VCaP (cell line): ENCODE data around the gene ITGA3.

ENCODE experiments used
- H3K27ac ChIP-seq: fragments of 450-650 bp; 2 replicates; pipeline ENCODE4 v1.5.1; 2017
- TF ChIP-seq, protein P1 (sequence below): fragments of 450-650 bp; conservative IDR thresholded peaks from 2 replicates; pipeline ENCODE4 v1.5.1; 2017; ENCODE audit warnings: mild to moderate bottlenecking, moderate library complexity

ITGA3 gene

DNA sequence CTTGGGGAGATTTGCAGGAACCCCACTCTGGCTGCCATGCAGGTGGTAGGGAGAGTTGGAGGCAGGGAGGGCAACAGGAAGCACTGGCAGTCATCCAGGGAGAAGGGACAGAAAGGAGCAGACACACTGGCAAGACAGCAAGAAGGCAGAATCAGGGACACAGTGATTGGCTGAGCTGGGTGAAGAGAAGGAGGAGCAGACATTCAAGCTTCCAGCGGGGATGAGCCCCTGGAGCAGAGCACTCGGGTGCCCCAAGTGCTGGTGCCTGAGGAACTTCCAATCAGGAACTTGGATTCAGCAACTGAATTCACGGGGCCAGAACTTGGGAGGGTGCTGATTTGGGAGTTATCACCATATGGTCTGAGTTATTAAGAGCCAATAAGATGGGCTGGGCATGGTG lies 6.3 kb upstream of the ITGA3 start:
- TF ChIP-seq, protein P1, sequence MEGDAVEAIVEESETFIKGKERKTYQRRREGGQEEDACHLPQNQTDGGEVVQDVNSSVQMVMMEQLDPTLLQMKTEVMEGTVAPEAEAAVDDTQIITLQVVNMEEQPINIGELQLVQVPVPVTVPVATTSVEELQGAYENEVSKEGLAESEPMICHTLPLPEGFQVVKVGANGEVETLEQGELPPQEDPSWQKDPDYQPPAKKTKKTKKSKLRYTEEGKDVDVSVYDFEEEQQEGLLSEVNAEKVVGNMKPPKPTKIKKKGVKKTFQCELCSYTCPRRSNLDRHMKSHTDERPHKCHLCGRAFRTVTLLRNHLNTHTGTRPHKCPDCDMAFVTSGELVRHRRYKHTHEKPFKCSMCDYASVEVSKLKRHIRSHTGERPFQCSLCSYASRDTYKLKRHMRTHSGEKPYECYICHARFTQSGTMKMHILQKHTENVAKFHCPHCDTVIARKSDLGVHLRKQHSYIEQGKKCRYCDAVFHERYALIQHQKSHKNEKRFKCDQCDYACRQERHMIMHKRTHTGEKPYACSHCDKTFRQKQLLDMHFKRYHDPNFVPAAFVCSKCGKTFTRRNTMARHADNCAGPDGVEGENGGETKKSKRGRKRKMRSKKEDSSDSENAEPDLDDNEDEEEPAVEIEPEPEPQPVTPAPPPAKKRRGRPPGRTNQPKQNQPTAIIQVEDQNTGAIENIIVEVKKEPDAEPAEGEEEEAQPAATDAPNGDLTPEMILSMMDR = no peak
- no peak overlapping the region for H3K27ac ChIP-seq

DNA sequence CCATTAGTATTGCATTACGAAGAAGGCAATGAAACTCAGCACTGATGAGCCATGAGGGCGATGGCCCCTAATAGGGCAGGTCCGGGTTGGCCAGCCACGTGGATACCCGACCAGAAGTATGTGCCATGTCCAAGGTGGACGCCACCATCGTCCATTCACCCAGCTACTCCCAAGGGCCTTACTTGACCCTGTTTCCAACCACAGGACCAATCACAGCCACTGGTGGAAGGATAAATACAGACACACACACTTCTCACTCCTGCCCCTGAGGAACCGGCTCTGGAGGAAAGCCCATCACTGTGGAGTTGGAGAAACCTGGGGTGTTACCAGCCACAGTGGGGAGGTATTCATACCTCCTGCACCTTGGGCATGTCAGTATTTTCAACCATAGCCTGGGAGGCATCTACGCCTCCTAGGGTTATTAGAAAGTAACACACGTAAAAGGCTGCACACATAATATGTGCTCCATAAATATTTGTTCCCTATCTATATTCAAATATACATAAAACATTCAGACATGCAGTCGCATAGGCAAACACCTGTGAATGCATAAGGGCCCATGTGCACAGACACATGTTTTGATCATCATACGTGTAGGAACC lies 5.4 kb upstream of the ITGA3 start:
- peak overlapping the region; percentile 91; the same call in 1 of the 2 replicates for H3K27ac ChIP-seq
- TF ChIP-seq, protein P1 = no peak

DNA sequence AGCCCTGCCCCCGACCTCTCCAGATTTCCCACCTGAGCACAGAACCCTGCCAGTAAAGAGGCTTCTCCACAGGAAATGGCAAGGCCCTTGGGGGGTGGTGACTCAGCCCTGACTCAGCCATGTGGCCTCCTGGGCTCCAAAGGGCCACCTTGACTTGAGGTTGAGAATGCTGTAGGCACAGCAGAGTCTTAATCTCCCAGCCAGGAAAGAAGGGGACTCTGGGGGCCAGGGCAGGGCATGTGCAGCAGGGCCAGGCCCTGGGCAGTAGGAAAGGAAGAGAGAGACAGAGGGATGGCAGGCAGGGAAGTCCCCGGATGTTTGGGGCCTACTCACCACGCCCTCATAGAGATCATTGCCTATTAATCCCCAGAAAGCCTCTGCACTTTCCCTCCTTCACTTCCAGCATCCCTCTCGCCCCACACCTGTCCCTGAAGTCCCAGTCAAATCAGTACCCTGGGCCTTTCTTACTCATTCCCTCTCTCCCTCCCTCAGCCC lies 4.8 kb upstream of the ITGA3 start:
- TF ChIP-seq, protein P1 = no peak

DNA sequence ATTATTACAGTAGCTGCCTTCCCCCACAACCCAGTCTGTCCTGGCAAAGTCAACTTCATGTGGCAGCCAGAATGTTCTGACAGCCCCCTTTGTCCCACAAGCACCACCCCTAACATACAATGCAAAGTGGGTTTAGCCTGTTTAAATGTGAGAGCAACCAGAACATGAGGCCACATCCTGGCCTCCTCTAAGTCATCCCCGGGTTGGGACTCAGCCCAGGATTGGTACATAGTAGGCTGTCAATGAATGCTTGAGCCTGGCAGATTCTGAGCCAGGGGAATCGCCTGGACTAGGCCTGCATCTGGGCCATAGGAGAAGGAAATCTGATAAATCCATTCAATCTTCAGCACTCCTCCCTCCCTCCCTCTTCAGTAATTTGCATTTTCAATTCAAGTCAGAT lies 4.3 kb upstream of the ITGA3 start:
- TF ChIP-seq, protein P1 = no peak
- H3K27ac ChIP-seq = peak overlapping the region; percentile 91

More for the DNA sequence above, 4.8 kb upstream of the ITGA3 start:
- H3K27ac ChIP-seq = peak overlapping the region; percentile 91

DNA sequence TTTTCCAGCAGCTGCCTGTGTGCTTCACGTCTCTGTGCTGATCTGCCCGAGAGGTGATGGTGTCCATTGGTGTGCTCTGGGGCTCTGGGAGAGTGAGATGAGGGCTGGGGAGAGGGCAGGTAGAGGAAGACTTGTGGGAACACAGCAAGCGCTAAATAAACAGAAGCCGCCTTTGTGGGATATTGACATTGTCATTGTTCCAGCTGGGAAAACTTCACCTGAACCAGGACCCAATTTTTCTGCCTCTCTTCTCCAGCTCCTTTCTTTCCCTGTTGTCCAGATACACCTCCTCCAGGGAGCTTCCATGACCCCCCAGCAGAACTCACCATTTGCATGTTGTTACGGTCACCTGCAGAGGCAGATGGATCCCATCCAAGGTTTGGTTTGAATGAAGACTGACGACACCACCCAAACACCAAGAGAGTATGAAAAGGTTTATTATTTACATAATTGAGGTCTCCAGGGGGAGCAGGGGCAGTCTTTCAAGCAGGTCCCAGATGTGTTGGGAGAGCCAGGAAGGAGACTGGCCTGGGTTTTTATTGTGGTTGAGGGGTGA lies 3.6 kb upstream of the ITGA3 start:
- TF ChIP-seq, protein P1 = no peak
- peak overlapping the region; percentile 91 for H3K27ac ChIP-seq

DNA sequence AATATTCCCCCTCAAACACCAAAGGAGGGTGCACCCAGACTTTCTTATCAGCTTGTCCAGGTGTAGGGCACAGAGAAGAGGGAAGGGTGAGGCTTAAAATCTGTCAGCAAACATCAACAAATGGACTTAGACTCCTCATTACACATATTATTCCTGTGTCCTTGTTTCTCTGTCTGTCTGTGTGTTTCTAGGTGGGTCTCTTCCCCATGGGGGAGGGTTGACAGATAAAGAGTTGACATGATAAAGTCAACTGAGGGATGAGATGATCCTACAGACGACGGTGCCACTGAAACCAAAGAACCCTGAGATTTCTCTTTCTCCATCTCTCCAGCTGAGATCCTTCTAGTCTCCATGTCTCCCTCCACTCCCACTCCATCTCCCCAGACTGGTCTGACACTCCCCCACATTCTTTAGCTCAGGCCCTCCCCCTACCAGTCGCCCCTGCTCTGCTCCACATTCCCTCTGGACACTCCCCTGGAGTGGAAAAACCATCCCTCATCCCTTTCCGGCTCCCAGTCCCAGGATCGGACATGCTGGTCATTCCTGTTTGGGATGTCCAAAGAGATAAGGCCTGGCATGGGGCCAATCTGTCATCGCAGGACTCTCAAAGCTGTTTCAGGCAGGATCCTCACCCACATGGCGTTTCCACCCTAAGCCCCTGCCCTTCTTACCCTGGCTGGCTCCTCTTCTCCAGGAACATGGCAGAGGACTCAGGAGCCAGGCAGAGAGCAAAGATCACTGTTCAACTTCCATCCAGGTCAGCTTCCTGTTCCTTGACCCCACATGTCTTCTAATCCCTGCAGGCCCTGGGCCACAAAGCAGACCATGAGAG lies 2.9 kb upstream of the ITGA3 start:
- peak overlapping the region; percentile 91 for H3K27ac ChIP-seq
- TF ChIP-seq, protein P1 = no peak

DNA sequence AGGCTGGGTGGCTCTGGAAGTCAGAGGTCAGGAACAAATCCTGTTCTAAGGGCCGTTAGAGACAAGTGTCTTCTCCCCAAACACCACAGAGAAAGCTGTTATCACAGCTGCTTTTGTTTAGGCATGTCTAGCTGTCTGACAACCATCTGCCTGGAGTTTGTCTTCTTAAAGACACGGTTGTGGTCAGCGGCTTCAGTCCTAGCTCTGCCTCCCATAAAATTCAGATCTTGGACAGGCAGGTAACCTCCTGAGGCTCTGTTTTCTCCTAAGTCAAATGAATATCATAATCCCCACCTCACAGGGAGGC lies 2.3 kb upstream of the ITGA3 start:
- H3K27ac ChIP-seq = peak overlapping the region; percentile 91
- TF ChIP-seq, protein P1 = no peak
